Astrocyte of the hippocampus (primary cell): Measurements from ENCODE around the gene SNX8.
"Not testable (repeated sequence)": the region's sequence is repeated elsewhere in the genome, so short reads cannot be mapped to it uniquely, and the experiment has no call there.

Source experiments
- DNase-seq: peaks from one replicate; pipeline ENCODE4 v3.0.0; 2011; ENCODE audit warnings: low read depth, low spot score

The SNX8 gene

DNA sequence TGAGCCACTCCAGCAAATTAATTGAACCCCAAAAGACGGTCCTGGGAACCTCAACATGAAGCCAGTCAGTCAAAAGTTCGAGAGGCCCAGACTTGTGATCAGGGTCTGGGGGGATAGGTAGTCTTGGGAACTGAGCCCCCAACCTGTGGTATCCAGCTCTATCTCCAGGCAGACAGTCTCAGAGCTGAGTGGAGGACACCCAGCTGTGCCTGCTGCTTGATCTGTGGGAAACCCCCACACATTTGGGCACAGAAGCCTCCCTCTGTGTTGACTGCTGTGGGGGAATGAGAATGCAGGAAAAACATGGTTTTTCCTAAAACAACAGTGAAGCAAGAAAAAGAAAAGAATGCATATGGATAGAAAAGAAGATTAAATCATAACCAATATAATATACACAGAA lies 16.3 kb upstream of the SNX8 start:
- no peak for DNase-seq

DNA sequence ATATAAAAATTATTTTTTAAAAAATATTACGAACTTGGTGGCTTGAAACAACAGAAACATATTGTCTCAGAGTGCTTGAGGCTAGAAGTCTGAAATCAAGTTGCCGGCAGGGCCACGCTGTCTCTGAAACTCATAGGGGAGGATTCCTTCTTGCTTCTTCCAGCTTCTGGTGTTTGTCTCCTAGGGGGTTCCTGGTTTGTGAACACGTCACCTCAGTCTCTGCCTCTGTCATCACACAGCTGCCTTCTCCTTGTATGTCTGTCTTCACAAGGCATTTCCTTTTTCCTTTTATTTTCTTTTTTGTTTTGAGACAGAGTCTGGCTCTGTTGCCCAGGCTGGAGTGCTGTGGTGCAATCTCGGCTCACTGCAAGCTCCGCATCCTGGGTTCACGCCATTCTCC lies 12.7 kb upstream of the SNX8 start:
- DNase-seq, result no peak

DNA sequence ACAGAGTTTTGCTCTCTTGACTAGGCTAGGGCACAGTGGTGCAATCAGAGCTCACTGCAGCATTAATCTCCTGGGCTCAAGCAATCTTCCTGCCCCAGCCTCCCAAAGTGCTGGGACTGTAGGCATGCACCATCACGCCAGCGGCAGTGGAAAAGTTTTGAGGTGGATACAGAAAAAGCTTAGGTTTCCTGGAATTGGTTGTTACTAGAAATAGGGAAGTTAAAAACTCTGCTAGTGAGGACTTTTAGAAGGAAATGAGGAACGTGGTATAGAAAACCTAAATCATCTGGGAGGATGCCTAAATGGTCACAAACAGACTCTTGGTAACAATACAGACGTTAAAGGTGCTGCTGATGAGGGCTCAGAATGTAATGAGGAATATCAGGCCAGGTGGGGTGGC lies 10.9 kb upstream of the SNX8 start:
- DNase-seq, result no peak

DNA sequence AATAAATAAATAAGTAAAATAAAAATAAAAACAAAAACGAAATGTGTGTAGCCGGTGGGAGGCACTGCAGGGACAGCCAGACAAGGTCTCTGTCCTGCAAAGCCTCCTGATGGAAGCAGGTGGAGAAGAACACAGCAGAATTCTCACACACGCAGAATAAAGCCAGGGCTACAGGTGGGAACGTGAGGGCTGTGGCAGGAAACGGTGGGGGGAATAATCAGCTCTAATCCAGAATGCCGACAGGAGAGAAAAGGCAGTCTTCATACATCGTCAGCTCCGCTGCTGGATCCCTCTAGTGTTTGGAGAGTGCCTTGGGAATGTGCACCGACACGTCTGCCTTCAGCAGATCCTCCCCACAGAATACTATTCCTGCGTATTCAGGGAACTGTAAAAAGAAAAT lies 6.8 kb upstream of the SNX8 start:
- DNase-seq, result peak; percentile 24

DNA sequence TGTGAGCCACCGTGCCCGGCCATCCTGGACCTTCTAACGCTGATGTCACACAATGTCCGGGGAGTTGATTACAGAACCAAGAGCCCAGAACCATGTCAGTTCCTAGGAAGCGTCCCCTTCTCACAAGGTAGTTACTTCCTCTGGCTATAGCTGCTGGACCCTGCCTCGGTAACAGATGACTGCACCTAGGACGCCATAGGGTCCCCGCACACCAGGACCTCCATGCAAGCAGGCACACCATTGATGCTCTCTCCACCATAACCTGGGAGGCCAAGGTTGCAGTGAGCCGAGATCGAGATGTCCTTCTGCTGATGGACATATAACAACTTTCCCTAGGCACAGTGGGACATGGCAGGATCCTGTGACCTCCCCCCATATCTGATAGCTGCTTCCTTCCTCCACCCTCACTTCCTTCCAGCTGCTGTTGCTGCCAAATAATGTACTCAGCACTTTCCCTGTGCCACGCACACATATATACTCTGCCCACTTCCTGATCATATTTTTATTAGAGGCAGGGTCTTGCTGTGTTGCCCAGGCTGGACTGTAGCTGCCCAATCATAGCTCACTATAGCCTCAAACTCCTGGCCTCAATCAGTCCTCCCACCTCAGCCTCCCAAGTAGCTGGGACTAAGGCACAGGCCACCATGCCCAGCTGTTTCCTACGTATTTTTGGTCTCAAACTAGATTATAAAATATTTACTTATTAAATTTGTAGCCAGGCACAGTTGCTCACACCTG lies 3.5 kb upstream of the SNX8 start:
- DNase-seq, result no peak

DNA sequence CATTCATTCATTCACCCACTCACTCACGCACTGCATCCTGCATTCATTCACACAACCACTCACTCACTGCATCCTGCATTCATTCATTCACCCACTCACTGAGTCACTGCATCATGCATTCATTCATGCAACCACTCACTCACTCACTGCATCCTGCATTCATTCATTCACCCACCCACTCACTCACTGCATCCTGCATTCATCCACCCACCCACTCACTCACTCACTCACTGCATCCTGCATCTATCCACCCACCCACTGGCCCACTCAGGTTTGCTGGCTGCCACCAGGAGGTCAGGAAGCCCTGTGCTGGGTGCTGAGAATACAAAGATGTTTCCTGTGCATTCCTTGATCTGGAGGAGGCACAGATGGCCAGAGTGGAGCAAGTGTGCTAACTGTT lies 2.3 kb upstream of the SNX8 start:
- DNase-seq, result no peak

DNA sequence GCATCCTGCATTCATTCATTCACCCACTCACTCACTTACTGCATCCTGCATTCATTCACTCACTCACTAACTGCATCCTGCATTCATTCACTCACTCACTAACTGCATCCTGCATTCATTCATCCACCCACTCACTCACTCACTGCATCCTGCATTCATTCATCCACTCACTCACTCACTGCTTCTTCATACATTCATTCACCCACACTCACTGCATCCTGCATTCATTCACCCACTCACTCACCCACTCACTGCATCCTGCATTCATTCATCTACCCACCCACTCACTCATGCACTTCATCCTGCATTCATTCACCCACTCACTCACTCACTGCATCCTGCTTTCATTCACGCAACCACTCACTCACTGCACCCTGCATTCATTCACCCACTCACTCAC lies 1.5 kb upstream of the SNX8 start:
- DNase-seq, result no peak

DNA sequence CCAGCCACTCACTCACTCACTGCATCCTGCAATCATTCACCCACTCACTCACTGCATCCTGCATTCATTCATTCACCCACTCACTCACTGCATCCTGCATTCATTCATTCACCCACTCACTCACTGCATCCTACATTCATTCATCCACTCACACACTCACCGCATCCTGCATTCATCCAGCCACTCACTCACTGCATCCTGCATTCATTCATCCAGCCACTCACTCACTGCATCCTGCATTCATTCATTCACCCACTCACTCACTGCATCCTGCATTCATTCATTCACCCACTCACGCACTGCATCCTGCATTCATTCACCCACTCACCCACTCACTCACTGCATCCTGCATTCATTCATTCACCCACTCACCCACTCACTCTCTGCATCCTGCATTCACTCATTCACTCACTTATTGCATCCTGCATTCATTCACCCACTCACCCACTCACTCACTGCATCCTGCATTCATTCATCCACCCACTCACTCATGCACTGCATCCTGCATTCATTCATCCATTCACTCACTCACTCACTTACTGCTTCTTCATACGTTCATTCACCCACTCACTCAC lies 802 bp upstream of the SNX8 start:
- not testable (repeated sequence) for DNase-seq

DNA sequence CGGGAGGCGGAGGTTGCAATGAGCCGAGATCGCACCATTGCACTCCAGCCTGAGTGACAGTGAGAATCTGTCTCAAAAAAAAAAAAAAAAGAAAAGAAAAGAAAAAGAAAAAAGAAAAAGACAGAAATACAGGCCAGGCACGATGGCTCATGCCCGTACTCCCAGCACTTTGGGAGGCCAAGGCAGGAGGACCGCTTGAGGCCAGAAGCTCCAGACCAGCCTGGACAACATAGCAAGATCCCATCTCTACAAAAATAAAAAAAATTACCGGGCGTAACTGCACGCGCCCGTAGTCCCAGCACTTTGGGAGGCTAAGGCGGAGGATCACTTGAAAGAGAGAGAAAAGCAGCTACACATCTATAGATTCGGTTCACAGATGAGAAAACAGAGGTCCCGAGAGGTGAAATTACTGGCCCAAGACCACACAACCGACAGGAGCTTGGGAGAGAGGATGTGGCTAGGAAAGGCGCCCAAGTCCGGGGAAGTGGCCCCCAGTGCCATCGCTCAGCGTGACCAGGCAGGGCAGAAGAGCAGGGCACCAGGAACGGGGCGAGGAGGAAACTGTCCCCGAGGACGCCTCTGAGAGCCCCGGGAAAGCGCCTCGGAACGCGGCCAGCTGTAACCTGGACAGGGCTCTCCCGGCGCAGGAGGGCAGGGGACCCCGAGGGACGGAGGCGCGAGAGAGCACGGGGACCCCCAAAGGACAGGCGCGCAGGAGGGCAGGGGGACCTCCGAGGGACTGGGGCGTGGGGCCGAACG lies 612 bp downstream of the SNX8 start:
- peak; percentile 41 for DNase-seq

DNA sequence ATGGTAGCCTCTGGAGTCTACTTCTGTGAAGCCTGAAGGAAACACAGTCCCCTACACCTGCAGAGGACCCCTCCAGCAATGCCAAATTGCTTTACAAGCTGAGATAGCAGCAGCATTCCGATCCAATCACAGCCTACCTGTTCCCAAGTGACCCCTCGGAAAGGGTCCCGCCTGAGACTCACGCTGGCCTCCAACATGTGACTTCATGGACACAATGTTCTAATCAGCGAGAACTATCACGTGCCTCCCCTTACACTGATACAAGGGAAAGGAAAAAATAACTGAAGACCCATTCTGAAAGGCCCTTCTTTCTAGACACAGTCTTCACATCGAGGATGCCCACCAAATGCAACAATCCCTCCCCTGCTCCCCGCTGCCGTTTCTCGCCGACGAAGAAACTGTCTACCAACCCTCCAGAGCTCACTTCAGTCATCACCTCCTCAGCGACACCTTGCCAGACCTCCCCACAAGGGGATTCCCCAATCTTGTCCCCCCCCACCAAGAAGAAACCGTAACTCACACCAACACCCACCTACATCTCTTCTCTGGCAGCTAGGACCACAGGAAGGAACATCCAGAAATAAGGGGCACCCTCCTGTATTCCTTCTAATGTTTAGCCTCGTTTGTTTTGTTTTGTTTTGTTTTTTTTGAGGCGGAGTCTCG lies 1.8 kb downstream of the SNX8 start:
- DNase-seq, result no peak

DNA sequence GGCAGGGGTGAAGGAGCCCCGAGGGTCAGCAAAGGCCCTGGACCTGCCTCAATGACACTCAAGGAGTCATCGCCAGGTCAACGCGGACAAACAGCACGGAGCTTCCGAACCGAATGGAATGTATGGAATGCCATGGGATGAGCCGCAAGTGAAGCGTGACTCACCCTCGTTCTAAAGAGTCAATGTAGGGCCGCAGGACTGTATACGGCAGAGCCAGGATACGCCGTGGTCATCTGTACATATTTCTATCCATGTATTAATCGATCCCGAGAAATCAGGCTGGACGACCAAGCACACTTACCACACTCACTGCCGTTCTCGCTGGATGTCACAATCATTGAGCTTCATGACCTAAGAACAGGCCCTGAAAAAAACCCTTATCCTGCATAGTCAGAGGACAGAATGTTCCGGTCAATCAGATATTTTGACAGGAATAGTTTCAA lies 4.3 kb downstream of the SNX8 start:
- peak; percentile 87 for DNase-seq

DNA sequence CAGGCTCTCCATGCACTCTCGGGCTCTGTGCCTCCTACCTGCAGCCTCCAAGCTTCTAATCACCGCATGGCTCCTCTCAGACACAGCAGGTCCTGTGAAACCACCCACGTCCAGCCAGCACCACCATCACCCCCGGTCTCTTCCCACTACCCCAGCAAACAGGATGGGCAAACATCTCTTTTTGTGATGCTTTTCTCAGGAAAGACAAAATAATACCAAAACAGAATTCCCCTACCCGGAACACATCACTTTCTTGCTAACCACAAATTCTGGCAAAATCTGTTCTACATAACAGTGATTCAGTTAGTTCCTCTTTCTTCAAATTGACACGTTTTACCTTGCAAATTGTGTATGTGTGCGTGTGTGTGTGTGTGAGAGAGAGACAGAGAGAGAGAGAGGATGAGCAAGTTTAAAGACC lies 6.5 kb downstream of the SNX8 start:
- DNase-seq, result no peak

DNA sequence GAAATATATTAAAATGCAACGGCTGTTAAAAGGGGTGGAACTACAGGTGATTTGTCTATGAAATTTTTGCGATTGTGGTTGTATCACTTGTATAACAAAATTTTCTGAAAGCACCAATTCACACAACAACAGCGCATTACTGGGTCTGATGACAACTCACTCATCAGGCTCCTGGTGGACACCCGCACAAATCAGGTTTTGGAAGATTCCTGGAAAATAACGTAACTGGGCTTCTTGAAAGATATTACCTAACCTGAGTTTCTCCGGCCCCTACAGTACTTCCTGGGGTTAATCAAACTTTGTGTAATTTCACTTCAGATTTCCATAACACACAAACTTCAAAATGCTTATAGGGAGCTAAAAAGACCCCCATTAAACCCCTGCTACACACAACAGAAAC lies 7.6 kb downstream of the SNX8 start:
- no peak for DNase-seq

DNA sequence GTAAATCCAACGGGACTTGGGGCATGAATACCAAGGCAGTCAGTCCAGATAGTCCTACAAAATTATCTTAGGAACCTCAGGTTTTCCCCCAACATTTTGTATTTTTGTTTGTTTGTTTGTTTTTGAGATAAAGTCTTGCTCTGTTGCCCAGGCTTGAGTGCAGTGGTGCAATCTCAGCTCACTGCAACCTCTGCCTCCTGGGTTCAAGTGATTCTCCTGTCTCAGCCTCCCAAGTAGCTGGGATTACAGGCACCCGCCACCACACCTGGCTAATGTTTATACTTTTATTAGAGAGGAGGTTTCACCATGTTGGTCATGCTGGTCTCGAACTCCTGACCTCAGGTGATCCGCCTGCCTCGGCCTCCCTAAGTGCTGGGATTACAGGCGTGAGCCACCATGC lies 9.0 kb downstream of the SNX8 start:
- DNase-seq, result not testable (repeated sequence)

DNA sequence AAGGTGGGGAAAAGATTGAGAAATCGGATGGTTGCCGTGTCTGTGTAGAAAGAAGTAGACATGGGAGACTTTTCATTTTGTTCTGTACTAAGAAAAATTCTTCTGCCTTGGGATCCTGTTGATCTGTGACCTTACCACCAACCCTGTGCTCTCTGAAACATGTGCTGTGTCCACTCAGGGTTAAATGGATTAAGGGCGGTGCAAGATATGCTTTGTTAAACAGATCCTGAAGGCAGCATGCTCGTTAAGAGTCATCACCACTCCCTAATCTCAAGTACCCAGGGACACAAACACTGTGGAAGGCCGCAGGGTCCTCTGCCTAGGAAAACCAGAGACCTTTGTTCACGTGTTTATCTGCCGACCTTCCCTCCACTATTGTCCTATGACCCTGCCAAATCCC lies 10.7 kb downstream of the SNX8 start:
- DNase-seq, result not testable (repeated sequence)

DNA sequence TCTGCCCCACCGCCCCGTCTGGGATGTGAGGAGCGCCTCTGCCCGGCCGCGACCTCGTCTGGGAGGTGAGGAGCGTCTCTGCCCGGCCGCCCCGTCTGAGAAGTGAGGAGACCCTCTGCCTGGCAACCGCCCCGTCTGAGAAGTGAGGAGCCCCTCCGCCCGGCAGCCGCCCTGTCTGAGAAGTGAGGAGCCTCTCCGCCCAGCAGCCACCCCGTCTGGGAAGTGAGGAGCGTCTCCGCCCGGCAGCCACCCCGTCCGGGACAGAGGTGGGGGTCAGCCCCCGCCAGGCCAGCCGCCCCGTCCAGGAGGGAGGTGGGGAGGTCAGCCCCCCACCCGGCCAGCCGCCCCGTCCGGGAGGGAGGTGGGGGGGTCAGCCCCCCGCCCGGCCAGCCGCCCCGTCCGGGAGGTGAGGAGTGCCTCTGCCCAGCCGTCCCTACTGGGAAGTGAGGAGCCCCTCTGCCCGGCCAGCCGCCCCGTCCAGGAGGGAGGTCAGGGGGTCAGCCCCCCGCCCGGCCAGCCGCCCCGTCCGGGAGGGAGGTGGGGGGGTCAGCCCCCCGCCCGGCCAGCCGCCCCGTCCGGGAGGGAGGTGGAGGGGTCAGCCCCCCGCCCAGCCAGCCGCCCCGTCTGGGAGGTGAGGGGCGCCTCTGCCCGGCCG lies 11.4 kb downstream of the SNX8 start:
- not testable (repeated sequence) for DNase-seq

DNA sequence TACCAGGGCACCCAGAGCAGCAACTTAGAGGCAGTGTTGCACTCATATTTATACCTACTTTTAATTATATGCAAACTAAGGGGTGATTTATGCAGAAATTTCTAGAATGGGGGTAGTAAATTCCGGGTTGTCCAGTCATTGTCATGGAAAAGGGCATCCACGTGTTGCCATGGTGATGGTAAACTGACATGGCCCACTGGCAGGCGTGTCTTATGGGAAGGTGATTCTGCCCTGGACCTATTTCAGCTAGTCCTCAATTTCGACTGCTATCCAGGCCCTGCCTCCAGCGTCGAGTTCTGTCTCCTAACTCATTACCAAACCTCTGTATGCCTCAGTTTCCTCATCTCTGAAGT lies 12.8 kb downstream of the SNX8 start:
- DNase-seq, result peak; percentile 46

DNA sequence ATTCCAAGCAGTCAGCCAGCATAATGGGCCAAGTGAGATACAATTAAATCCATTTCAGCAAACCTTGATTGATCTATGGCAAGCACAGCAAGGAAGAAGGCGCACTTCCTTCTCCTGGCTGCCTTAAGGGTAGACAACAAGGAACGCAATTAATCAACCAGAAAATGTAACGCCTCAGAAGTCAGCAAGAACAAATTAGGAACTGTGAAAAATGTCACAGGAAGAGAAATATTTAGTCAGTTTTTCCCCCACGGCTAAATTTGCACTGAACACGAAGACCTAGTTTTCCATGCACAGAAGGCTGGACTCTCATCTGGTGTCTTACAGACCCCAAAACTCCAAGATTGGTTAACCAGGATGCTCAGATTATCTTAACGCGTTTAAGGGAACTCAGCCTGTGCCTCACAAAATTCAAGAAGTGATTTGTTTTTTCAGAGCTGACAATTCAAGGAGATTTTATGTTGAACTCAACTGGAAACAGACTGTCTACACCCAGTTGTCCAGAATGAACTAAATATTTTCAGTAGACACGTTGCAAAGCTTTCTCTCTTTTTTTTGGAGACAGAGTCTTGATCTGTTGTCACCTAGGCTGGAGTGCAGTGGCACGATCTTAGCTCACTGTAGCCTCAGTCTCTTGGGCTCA lies 14.2 kb downstream of the SNX8 start:
- DNase-seq, result no peak

DNA sequence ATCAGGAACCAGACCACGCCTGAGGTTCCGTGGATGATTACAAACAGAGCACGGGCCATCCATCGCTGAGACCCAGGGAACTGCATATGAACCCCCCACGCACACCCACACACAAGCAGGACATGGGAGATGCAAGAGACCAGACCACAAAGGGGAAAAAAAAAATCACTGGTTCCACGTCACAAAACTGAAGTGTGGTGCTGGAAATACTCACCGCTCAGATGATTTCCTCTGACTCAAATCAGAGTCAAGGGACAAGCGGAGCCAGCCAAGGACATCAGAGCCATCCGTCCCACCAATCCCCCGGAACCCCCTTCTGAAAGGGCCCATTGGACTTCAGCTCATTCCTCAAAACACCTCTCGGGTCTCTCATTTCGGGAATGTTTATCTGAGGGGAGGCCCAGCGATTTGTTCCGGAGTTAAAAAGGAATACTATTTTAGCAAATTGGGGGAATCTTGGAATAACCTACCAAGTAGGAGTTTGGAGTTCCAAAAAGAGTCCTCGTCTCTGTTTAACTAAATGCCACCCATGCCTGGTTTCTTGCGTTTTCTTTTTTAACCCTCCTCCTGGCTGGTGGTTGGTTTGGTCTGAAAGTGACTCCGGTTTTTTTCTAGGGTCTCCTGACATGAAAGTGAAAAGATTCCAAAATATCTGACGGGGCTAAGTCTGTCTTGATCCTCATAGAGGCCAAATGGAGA lies 15.0 kb downstream of the SNX8 start:
- DNase-seq, result peak; percentile 48

DNA sequence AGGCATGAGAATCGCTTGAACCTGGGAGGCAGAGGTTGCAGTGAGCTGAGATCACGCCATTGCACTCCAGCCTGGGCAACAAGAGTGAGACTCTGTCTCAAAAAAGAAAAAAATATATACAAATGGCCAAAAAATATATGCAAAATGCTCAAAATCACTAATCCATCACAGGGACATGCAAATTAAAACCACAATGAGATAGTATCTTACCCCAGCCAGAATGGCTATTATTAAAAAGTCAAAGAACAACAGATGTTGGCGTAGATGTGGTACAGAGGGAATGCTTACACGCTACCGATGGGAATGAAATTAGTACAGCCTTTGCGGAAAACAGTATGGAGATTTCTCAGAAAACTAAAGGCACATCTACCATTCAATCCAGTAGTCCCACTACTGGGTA lies 17.4 kb downstream of the SNX8 start:
- DNase-seq, result no peak
